Rectal smooth muscle tissue (tissue), 1 donor: ENCODE measurements around the gene PIGK.
"Not testable (repeated sequence)": the region's sequence is repeated elsewhere in the genome, so short reads cannot be mapped to it uniquely, and the experiment has no call there.

ENCODE experiments used
- H3K27ac ChIP-seq: one replicate; pipeline ENCODE4 v1.7.0; 2013; ENCODE audit warnings: low read depth, low read length, inconsistent platforms
- H3K27me3 ChIP-seq: one replicate; pipeline ENCODE4 v1.7.0; 2013; ENCODE audit warnings: low read length; ENCODE audit not compliant: control insufficient read depth, insufficient read depth
- H3K36me3 ChIP-seq: one replicate; pipeline ENCODE4 v1.7.0; 2013; ENCODE audit warnings: low read length; ENCODE audit not compliant: control insufficient read depth, insufficient read depth
- H3K4me1 ChIP-seq: one replicate; pipeline ENCODE4 v1.7.0; 2013; ENCODE audit warnings: low read length; ENCODE audit not compliant: control insufficient read depth, insufficient read depth
- H3K4me3 ChIP-seq: one replicate; pipeline ENCODE4 v1.7.0; 2013; ENCODE audit warnings: low read length
- H3K9ac ChIP-seq: one replicate; pipeline ENCODE4 v1.7.0; 2013; ENCODE audit warnings: low read length

The PIGK gene

DNA sequence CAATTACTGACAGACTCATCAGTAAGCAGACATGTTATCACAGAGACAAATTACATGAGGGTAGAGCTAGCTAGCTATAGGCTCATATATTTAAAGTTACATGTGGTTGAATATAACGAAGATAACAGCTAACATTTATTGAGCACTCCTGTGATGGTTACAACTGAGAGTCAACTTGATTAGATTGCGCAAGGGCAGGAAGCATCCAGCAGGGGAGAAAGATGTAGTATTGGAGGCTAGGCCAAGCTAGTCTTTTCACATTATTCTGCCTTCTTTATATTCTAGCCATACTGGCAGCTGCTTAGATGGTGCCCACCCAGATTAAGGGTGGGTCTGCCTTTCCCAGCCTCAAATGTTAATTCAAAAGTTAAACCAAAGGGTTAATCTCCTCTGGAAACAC, 37.1 kb downstream of the PIGK start:
- Histone ChIP-seq H3K27ac (no peak overlapping the region), H3K4me1 (no peaks in the 10 kb centered on the region), H3K36me3 (no peaks in the 10 kb centered on the region)

DNA sequence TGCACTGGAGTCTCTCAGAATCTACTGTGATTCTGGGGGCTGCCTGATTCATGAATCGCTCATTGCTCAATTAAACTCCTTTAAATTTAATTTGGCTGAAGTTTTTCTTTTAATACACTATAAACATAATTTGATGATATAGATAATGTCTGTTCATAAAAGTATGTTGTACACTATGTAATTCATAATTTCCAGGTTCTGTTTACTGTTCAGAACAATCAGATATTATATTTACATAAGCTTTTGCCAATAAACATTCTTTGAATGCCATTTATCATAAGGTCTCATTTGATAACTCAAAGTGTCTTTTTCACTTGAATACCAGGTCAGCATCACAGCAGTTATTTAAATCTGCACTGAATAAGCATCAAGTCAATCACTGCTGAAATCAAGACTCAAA, 39.6 kb downstream of the PIGK start:
- H3K9ac ChIP-seq: no peak overlapping the region
- H3K36me3 ChIP-seq: no peaks in the 10 kb centered on the region
- H3K27me3 ChIP-seq: no peaks in the 10 kb centered on the region
- no peak overlapping the region for H3K27ac ChIP-seq
- H3K4me3 ChIP-seq: no peak overlapping the region
- no peaks in the 10 kb centered on the region for H3K4me1 ChIP-seq

More for the DNA sequence above, 37.1 kb downstream of the PIGK start:
- no peak overlapping the region for H3K4me3 ChIP-seq
- no peaks in the 10 kb centered on the region for H3K27me3 ChIP-seq
- no peak overlapping the region for H3K9ac ChIP-seq

DNA sequence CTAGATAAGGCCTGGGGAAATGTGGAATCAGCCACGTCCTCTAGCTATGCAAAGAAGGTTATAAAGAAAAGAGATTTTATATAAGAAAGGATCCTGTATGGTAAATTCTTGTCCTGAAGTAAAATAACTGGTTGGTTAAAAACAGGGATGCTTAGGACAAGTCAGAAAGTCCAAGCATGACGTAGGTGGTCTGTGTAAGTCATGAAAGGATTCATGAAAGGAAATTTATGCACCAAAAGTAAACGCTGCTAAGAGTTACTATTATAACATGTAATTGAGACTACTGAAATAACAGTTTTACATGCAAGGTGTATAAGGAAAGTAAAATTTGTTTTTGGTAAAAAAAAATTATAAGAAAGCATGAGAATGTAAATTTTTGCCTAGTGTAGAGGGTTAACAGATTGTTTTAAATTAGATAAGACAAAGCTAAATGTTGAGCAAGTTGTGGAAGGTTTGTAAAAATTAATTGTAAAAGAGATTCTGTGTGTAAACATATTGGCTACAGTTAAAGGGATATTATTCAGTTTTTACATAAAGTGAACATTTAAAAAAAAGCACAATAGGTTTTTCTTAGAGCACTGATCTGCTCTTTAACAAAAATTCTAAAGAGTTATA, 43.9 kb downstream of the PIGK start:
- H3K27me3 ChIP-seq: no peaks in the 10 kb centered on the region
- no peak overlapping the region for H3K9ac ChIP-seq
- H3K27ac ChIP-seq: no peak overlapping the region
- no peak overlapping the region for H3K4me3 ChIP-seq
- no peaks in the 10 kb centered on the region for H3K4me1 ChIP-seq
- no peaks in the 10 kb centered on the region for H3K36me3 ChIP-seq

GRCh38 chr1:77170687-77171086, 48.5 kb downstream of the PIGK start:
- H3K27ac ChIP-seq: no peak overlapping the region

DNA sequence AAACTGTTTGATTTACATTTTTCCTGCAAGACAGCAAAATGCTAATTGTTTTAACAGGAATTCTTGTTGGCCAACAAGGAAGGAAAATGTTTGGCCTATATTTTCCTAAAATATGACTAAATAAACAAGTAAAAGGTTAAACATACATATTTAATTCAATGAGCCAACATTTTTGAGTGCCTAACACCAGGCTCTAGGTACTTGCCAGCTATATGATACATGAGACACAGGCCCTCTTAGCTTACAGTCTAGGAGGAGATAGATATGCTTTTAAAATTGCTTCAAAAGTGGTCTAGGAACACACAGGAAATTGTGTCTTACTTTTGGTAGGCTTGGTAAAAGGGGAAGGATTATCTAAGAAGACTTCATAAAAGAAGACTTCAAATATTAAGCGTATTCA, 50.9 kb downstream of the PIGK start:
- Histone ChIP-seq H3K4me1 (no peaks in the 10 kb centered on the region), H3K9ac (no peak overlapping the region), H3K27me3 (no peaks in the 10 kb centered on the region), H3K4me3 (no peak overlapping the region), H3K27ac (no peak overlapping the region), H3K36me3 (peaks cover 3% of the 10 kb centered on the region)

More at GRCh38 chr1:77170687-77171086, 48.5 kb downstream of the PIGK start:
- Histone ChIP-seq H3K4me1 (no peaks in the 10 kb centered on the region), H3K27me3 (no peaks in the 10 kb centered on the region), H3K36me3 (peaks cover 1% of the 10 kb centered on the region), H3K4me3 (no peak overlapping the region), H3K9ac (no peak overlapping the region)

- no peaks in the 10 kb centered on the region for H3K27me3 ChIP-seq
- no peaks in the 10 kb centered on the region for H3K4me1 ChIP-seq
- H3K36me3 ChIP-seq: peaks cover 3% of the 10 kb centered on the region
- no peak overlapping the region for H3K9ac ChIP-seq
- no peak overlapping the region for H3K27ac ChIP-seq
- no peak overlapping the region for H3K4me3 ChIP-seq
Observed at GRCh38 chr1:77164434-77164944, 54.7 kb downstream of the PIGK start.

GRCh38 chr1:77159706-77160105, 59.5 kb downstream of the PIGK start:
- H3K4me3 ChIP-seq, H3K27me3 ChIP-seq, H3K27ac ChIP-seq, H3K9ac ChIP-seq, H3K4me1 ChIP-seq, H3K36me3 ChIP-seq: not testable (repeated sequence)

DNA sequence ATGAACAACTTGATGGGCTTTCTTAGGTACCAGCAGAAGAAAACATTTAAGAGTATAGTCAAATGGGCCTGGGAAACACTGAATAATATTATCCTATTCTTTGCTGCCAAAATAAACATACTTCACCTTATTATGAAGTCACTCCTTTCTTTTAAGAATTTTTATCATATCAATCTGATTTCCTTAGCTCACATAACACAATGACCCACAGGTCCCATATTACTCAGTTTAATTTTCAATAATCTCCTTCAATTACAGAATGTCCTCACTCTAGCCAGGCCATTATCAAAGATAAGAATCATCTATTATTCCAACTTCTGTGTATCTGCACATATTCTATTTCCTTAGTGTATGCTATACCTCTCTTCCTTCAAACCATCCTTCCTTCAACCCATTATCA, 63.0 kb downstream of the PIGK start:
- H3K4me3 ChIP-seq: no peak overlapping the region
- no peaks in the 10 kb centered on the region for H3K4me1 ChIP-seq
- no peaks in the 10 kb centered on the region for H3K36me3 ChIP-seq
- no peaks in the 10 kb centered on the region for H3K27me3 ChIP-seq
- H3K9ac ChIP-seq: no peak overlapping the region
- H3K27ac ChIP-seq: no peak overlapping the region

- Histone ChIP-seq H3K27ac (no peak overlapping the region), H3K9ac (no peak overlapping the region), H3K36me3 (no peaks in the 10 kb centered on the region), H3K4me1 (no peaks in the 10 kb centered on the region), H3K4me3 (no peak overlapping the region), H3K27me3 (no peaks in the 10 kb centered on the region)
Observed at GRCh38 chr1:77146270-77146669, 73.0 kb downstream of the PIGK start.

DNA sequence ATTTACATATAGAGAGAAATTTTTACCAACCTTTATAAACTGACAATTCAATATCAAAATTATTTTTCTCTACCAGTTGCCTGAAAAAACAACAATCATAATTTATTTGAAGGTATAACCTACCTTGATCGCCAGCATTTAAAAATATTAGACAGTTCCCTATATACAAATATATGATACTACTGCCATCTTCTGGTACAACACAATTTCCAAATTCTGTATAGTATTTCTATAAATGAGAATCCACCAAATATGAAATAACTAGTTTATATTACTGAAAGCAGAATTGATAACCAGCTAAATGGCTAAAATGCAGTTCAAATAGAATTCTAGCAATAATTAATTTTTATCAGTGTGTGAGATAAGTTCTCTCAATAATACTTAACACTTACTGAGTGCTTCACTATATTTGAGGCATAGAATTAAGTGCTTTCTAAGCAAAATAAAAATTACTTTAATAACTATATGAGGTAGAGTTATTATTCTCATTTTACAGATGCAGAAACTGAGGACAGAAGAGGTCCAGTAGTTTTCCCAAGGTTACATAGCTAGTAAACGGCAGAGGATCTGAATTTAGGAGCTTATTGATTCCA, 75.6 kb downstream of the PIGK start:
- Histone ChIP-seq H3K4me1 (no peaks in the 10 kb centered on the region), H3K9ac (no peak overlapping the region), H3K4me3 (no peak overlapping the region), H3K27me3 (no peaks in the 10 kb centered on the region), H3K27ac (no peak overlapping the region), H3K36me3 (no peaks in the 10 kb centered on the region)

- no peak overlapping the region for H3K27ac ChIP-seq
- no peak overlapping the region for H3K9ac ChIP-seq
- no peaks in the 10 kb centered on the region for H3K4me1 ChIP-seq
- no peaks in the 10 kb centered on the region for H3K36me3 ChIP-seq
- H3K4me3 ChIP-seq: no peak overlapping the region
- H3K27me3 ChIP-seq: no peaks in the 10 kb centered on the region
Observed at GRCh38 chr1:77139389-77139788, 79.8 kb downstream of the PIGK start.

GRCh38 chr1:77134359-77134758, 84.9 kb downstream of the PIGK start:
- H3K36me3 ChIP-seq: no peaks in the 10 kb centered on the region
- no peak overlapping the region for H3K4me3 ChIP-seq
- no peaks in the 10 kb centered on the region for H3K27me3 ChIP-seq
- no peaks in the 10 kb centered on the region for H3K4me1 ChIP-seq
- H3K9ac ChIP-seq: no peak overlapping the region
- H3K27ac ChIP-seq: no peak overlapping the region

- Histone ChIP-seq H3K4me1 (no peaks in the 10 kb centered on the region), H3K4me3 (no peak overlapping the region), H3K9ac (no peak overlapping the region), H3K36me3 (no peaks in the 10 kb centered on the region), H3K27ac (no peak overlapping the region), H3K27me3 (no peaks in the 10 kb centered on the region)
Observed at GRCh38 chr1:77133731-77134358, 85.4 kb downstream of the PIGK start.
